Epithelial cell of esophagus (primary cell): ENCODE results near the gene IMP4.

Experiments
- DNase-seq: peaks from one replicate; pipeline ENCODE4 v3.0.0; 2010; ENCODE audit warnings: low read depth
- H3K4me3 ChIP-seq: 2 replicates; pipeline ENCODE4 v1.5.1; 2011; ENCODE audit warnings: mild to moderate bottlenecking, low read length, control low read depth
- TF ChIP-seq, protein P1 (sequence below): IDR thresholded peaks from 2 replicates; pipeline ENCODE4 v1.5.1; 2011; ENCODE audit warnings: low read depth, mild to moderate bottlenecking, low read length, control low read depth, inconsistent platforms; ENCODE audit not compliant: insufficient read depth; ENCODE audit errors: missing control alignments

Gene IMP4

GRCh38 chr2:130365075-130365474 lies 22.4 kb downstream of the IMP4 start:
- H3K4me3 ChIP-seq, result no peak overlapping the region
- TF ChIP-seq, protein P1, sequence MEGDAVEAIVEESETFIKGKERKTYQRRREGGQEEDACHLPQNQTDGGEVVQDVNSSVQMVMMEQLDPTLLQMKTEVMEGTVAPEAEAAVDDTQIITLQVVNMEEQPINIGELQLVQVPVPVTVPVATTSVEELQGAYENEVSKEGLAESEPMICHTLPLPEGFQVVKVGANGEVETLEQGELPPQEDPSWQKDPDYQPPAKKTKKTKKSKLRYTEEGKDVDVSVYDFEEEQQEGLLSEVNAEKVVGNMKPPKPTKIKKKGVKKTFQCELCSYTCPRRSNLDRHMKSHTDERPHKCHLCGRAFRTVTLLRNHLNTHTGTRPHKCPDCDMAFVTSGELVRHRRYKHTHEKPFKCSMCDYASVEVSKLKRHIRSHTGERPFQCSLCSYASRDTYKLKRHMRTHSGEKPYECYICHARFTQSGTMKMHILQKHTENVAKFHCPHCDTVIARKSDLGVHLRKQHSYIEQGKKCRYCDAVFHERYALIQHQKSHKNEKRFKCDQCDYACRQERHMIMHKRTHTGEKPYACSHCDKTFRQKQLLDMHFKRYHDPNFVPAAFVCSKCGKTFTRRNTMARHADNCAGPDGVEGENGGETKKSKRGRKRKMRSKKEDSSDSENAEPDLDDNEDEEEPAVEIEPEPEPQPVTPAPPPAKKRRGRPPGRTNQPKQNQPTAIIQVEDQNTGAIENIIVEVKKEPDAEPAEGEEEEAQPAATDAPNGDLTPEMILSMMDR, result no peak
- DNase-seq, result no peak

GRCh38 chr2:130365963-130366362 lies 23.3 kb downstream of the IMP4 start:
- DNase-seq, result no peak
- TF ChIP-seq, protein P1, result no peak

DNA sequence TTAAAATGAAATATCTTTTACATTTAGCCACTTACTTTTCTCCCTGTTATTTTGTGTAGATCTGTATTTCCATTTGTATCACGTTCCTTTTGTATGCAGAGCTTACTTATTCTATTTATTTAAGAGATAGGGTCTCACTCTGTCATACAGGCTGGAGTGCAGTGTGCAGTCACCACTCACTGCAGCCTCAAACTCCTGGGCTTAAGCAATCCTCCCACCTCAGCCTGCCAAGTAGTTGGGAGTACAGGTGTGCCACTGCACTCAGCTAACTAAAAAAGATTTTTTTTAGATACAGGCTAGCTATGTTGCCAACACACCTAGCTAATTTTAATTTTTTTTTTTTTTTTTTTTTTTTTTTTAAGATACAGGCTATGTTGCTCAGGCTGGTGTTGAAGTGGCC lies 24.0 kb downstream of the IMP4 start:
- TF ChIP-seq, protein P1, result no peak
- DNase-seq, result no peak
- no peak overlapping the region for H3K4me3 ChIP-seq

More at GRCh38 chr2:130365963-130366362, 23.3 kb downstream of the IMP4 start:
- H3K4me3 ChIP-seq, result no peak overlapping the region

- no peak overlapping the region for H3K4me3 ChIP-seq
- no peak for DNase-seq
- TF ChIP-seq, protein P1, result no peak
Measured at GRCh38 chr2:130368786-130369185, 26.1 kb downstream of the IMP4 start.

DNA sequence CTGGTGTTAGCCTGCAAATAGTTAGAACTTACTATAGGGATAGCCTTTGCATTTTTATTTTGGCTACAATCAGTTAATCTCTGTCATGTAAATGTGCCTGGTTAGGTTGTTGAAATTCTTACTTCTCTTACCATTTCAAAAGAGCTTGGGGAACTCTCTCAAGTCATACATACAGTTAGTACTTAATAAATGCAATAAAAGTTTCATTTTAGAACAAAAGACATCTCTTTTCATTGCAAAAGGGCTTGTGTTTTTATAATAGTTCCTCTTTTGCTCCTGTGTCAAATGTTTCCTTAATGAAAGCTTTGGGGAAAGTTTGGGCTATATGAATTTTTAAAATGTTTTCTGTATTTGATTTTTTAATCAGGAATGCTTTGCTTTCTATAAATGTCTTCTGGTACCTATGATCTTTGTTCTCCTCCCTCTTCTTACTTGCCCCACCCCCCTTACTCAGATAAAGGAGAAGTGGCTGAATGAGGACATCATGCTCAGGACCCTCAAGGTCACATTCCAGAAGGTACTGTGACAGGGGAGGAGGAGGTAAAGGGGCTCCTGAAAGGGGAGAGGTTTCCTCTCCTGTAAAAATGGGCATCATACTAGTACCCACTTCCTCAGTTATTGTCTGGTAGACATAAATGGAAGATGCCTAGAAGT lies 26.7 kb downstream of the IMP4 start:
- H3K4me3 ChIP-seq, result no peak overlapping the region
- TF ChIP-seq, protein P1, result no peak
- no peak for DNase-seq

- no peak overlapping the region for H3K4me3 ChIP-seq
- DNase-seq, result no peak
- TF ChIP-seq, protein P1, result no peak
Measured at GRCh38 chr2:130369965-130370341, 27.3 kb downstream of the IMP4 start.

DNA sequence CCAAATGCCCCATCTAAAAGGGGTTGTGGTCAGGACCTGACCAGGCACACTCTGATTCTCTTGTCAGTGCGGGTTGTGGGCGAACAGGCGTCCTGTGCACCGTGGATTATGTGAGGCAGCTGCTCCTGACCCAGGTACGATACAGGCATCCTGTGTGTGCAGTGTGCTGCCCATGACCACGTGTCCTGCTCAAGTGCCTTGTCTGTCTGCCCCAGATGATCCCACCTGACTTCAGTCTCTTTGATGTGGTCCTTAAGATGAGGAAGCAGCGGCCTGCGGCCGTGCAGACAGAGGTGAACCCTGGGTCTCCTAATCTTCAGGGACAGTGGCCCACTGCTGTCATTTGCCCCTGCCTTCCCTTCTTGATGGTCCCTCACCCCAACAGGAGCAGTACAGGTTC lies 27.8 kb downstream of the IMP4 start:
- H3K4me3 ChIP-seq, result no peak overlapping the region
- no peak for DNase-seq
- TF ChIP-seq, protein P1, result no peak
